Smooth muscle cell (in vitro differentiated cells): ENCODE results near the gene MBTD1. TPM values are rescaled to one million over a fixed set of nuclear protein-coding genes. Genes with fewer than 3 reads are reported as not detected.

Source experiments
- DNase-seq: peaks from one replicate; lab custom pipeline; 2025; ENCODE audit not compliant: unreplicated experiment; lab: John Stamatoyannopoulos, UW
- H2AFZ ChIP-seq: fragments of 200-600 bp; sonication (generic); 2 replicates; pipeline ENCODE4 v1.6.0; 2016; ENCODE audit warnings: antibody characterized with exemption, low read depth, mild to moderate bottlenecking
- H3F3A ChIP-seq: fragments of 200-600 bp; sonication (generic); 2 replicates; pipeline ENCODE4 v1.6.0; 2017; ENCODE audit warnings: antibody characterized with exemption, low read depth
- H3K27ac ChIP-seq: fragments of 200-600 bp; sonication (generic); 2 replicates; pipeline ENCODE4 v1.5.1; 2016; ENCODE audit warnings: low read depth, mild to moderate bottlenecking
- H3K27me3 ChIP-seq: fragments of 200-600 bp; sonication (generic); 2 replicates; pipeline ENCODE4 v1.6.1; 2016; ENCODE audit warnings: low read depth, mild to moderate bottlenecking
- H3K36me3 ChIP-seq: fragments of 200-600 bp; sonication (generic); 2 replicates; pipeline ENCODE4 v1.5.1; 2016; ENCODE audit warnings: low read depth
- H3K4me1 ChIP-seq: fragments of 200-600 bp; sonication (generic); 2 replicates; pipeline ENCODE4 v1.5.1; 2016; ENCODE audit warnings: low read depth
- H3K4me2 ChIP-seq: fragments of 200-600 bp; sonication (generic); 2 replicates; pipeline ENCODE4 v1.6.0; 2016; ENCODE audit warnings: mild to moderate bottlenecking
- H3K4me3 ChIP-seq: fragments of 200-600 bp; sonication (generic); 2 replicates; pipeline ENCODE4 v1.5.1; 2016; ENCODE audit warnings: mild to moderate bottlenecking
- H3K79me2 ChIP-seq: fragments of 200-600 bp; sonication (generic); 2 replicates; pipeline ENCODE4 v1.6.0; 2016; ENCODE audit warnings: low read depth, mild to moderate bottlenecking
- H3K9ac ChIP-seq: fragments of 200-600 bp; sonication (generic); 2 replicates; pipeline ENCODE4 v1.6.0; 2016; ENCODE audit warnings: low read depth
- H3K9me3 ChIP-seq: fragments of 200-600 bp; sonication (generic); replicated peaks from 2 replicates; pipeline ENCODE4 v1.5.1; 2016; ENCODE audit warnings: low read depth
- H4K20me1 ChIP-seq: fragments of 200-600 bp; sonication (generic); 2 replicates; pipeline ENCODE4 v1.6.0; 2016; ENCODE audit warnings: low read depth
- WGBS: methylation state at CpG from one replicate; pipeline ENCODE4 v1.1.7; 2016; ENCODE audit warnings: low lambda C conversion rate; 5-methylcytosine and 5-hydroxymethylcytosine counted together
- polyA plus RNA-seq: library from polyadenylated mRNA; unstranded; fragments of >200 nt; fragmentation: Nextera tagmentation; extraction: Ambion mirVana; gene quantifications from 2 replicates; pipeline ENCODE4 v1.2.1, GENCODE V29; 2016
- total RNA-seq: library from RNA; depleted of rRNA; stranded (reverse); fragments of >200 nt; gene quantifications from 2 replicates; pipeline ENCODE4 v1.2.3, GENCODE V29; 2014
- TF ChIP-seq, protein P1 (sequence below): fragments of 200-600 bp; sonication (generic); IDR thresholded peaks from 2 replicates; pipeline ENCODE4 v1.5.1; 2017; ENCODE audit warnings: borderline replicate concordance, mild to moderate bottlenecking, antibody characterized with exemption; ENCODE audit not compliant: insufficient read depth, poor library complexity, severe bottlenecking

Gene MBTD1
- total and polyA plus RNA-seq, 2 experiments from 2014 or later = 1.3 to 11.3 TPM

DNA sequence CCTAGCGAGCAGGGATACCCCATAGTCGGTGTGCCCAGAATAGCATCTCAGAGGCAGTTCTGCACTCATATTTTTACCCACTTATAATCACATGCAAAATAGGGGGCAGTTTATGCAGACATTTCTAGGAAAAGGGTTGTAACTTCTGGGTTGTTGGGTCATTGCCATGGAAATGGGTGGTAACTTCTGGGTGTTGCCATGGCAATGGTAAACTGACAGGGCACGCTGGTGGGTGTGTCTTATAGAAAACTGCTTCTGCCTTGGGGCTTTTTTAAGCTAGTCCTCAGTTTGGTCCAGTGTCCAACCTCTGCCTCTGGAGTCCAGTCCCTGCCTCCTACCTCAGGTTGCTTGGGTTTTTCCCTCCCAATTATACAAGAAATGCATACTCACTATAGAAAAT is 131.8 kb downstream of the MBTD1 start:
- WGBS = 93% methylated on average over 3 of the region's 3 CpGs

More for the DNA sequence above, 131.8 kb downstream of the MBTD1 start:
- H3K9me3 ChIP-seq = no peaks in the 10 kb centered on the region
- H3K27ac ChIP-seq = no peak overlapping the region
- no peak for DNase-seq
- no peak overlapping the region for H3K4me3 ChIP-seq
- H3K27me3 ChIP-seq = no peaks in the 10 kb centered on the region
- H4K20me1 ChIP-seq = no peaks in the 10 kb centered on the region
- H3K9ac ChIP-seq = no peak overlapping the region
- no peak overlapping the region for H2AFZ ChIP-seq
- H3F3A ChIP-seq = peaks cover under 1% of the 10 kb centered on the region
- no peaks in the 10 kb centered on the region for H3K4me1 ChIP-seq
- no peaks in the 10 kb centered on the region for H3K36me3 ChIP-seq
- TF ChIP-seq, protein P1, sequence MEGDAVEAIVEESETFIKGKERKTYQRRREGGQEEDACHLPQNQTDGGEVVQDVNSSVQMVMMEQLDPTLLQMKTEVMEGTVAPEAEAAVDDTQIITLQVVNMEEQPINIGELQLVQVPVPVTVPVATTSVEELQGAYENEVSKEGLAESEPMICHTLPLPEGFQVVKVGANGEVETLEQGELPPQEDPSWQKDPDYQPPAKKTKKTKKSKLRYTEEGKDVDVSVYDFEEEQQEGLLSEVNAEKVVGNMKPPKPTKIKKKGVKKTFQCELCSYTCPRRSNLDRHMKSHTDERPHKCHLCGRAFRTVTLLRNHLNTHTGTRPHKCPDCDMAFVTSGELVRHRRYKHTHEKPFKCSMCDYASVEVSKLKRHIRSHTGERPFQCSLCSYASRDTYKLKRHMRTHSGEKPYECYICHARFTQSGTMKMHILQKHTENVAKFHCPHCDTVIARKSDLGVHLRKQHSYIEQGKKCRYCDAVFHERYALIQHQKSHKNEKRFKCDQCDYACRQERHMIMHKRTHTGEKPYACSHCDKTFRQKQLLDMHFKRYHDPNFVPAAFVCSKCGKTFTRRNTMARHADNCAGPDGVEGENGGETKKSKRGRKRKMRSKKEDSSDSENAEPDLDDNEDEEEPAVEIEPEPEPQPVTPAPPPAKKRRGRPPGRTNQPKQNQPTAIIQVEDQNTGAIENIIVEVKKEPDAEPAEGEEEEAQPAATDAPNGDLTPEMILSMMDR = no peak
- no peaks in the 10 kb centered on the region for H3K79me2 ChIP-seq
- H3K4me2 ChIP-seq = no peak overlapping the region

Other genes with a start within 250 kb of the MBTD1 start
- gene SPAG9, start 139.2 kb downstream of the MBTD1 start, total RNA-seq = 64.8 and 81.1 TPM in 2 replicates
- 25.1 and 29.1 TPM in 2 replicates for gene SPAG9, start 139.2 kb downstream of the MBTD1 start, polyA plus RNA-seq
- gene NME1, start 106.5 kb downstream of the MBTD1 start, total RNA-seq = 95.5 and 119 TPM in 2 replicates
- gene NME1, start 106.5 kb downstream of the MBTD1 start, polyA plus RNA-seq = 222 and 233 TPM in 2 replicates
- gene NME2, start 93.6 kb downstream of the MBTD1 start, total RNA-seq = 376 and 496 TPM in 2 replicates
- gene NME2, start 93.6 kb downstream of the MBTD1 start, polyA plus RNA-seq = 675 and 678 TPM in 2 replicates
- gene UTP18, start 497 bp upstream of the MBTD1 start, total RNA-seq = 36.9 and 42.1 TPM in 2 replicates
- gene UTP18, start 497 bp upstream of the MBTD1 start, polyA plus RNA-seq = 24.6 and 31.7 TPM in 2 replicates